OCI-LY7 (cell line): ENCODE measurements around the gene CDK18. TPM values are rescaled to one million over a fixed set of nuclear protein-coding genes. Genes with fewer than 3 reads are reported as not detected.

Experiments used
- BruUV-seq: library from RNA; stranded (reverse); fragments of 400-500 nt; replicated peaks from 2 replicates; lab custom pipeline; 2021; lab: Mats Ljungman, UMichigan
- CTCF ChIA-PET: fragments of 300-600 bp; sonication (Branson Sonifier 250); formaldehyde crosslinking; loops from one replicate; lab custom pipeline; 2022; ENCODE audit warnings: antibody characterized with exemption; ENCODE audit not compliant: unreplicated experiment; lab: Charles Lee
- POLR2A ChIA-PET: fragments of 300-600 bp; sonication (Branson Sonifier 250); formaldehyde crosslinking; loops from one replicate; lab custom pipeline; 2022; ENCODE audit warnings: antibody characterized with exemption; lab: Charles Lee
- DNase-seq: peaks from one replicate; pipeline ENCODE4 v3.0.0-alpha.2; 2015; ENCODE audit warnings: low spot score
- H2AFZ ChIP-seq: fragments of 200-600 bp; sonication (generic), shearing (Covaris generic); 2 replicates; pipeline ENCODE4 v1.6.1; 2014; ENCODE audit warnings: mild to moderate bottlenecking, antibody characterized with exemption, low read length, moderate library complexity
- H3K27ac ChIP-seq: fragments of 200-600 bp; sonication (generic); 2 replicates; pipeline ENCODE4 v1.5.1; 2014; ENCODE audit warnings: mixed run types, low read depth, mild to moderate bottlenecking, moderate library complexity, low read length, inconsistent platforms; ENCODE audit not compliant: poor library complexity, severe bottlenecking
- H3K36me3 ChIP-seq: fragments of 200-600 bp; sonication (generic); 2 replicates; pipeline ENCODE4 v1.6.1; 2014; ENCODE audit warnings: mild to moderate bottlenecking, antibody characterized with exemption, low read length, moderate library complexity, mixed read lengths; ENCODE audit not compliant: insufficient read depth
- H3K4me1 ChIP-seq: fragments of 200-600 bp; sonication (generic); 2 replicates; pipeline ENCODE4 v1.5.1; 2014; ENCODE audit warnings: mild to moderate bottlenecking, low read length; ENCODE audit not compliant: insufficient read depth, poor library complexity, severe bottlenecking
- H3K4me2 ChIP-seq: fragments of 200-600 bp; sonication (generic); 2 replicates; pipeline ENCODE4 v1.6.1; 2014; ENCODE audit warnings: mild to moderate bottlenecking, low read length
- H3K4me3 ChIP-seq: fragments of 200-600 bp; sonication (generic); 2 replicates; pipeline ENCODE4 v1.5.1; 2014; ENCODE audit warnings: mild to moderate bottlenecking, low read depth, low read length; ENCODE audit not compliant: poor library complexity, severe bottlenecking
- H3K79me2 ChIP-seq: fragments of 200-600 bp; sonication (generic); 2 replicates; pipeline ENCODE4 v1.6.1; 2016; ENCODE audit warnings: low read depth, mild to moderate bottlenecking, low read length, moderate library complexity, mixed read lengths; ENCODE audit not compliant: insufficient read depth
- H3K9me2 ChIP-seq: fragments of 200-600 bp; sonication (generic); 2 replicates; pipeline ENCODE4 v1.6.1; 2016; ENCODE audit warnings: mild to moderate bottlenecking, low read length, mixed read lengths; ENCODE audit not compliant: insufficient read depth
- H3K9me3 ChIP-seq: fragments of 200-600 bp; sonication (generic); 2 replicates; pipeline ENCODE4 v1.6.1; 2014; ENCODE audit warnings: mild to moderate bottlenecking, mixed run types, low read length, mixed read lengths
- H4K20me1 ChIP-seq: fragments of 200-600 bp; sonication (generic); 2 replicates; pipeline ENCODE4 v1.6.1; 2014; ENCODE audit warnings: mild to moderate bottlenecking, antibody characterized with exemption, low read length, moderate library complexity, mixed read lengths; ENCODE audit not compliant: insufficient read depth
- CTCF ChIP-seq: fragments of 200-600 bp; sonication (generic); conservative IDR thresholded peaks from 2 replicates; pipeline ENCODE4 v1.5.1; 2014; ENCODE audit warnings: mild to moderate bottlenecking, antibody characterized with exemption, low read length, moderate library complexity, mixed read lengths
- EZH2phosphoT487 ChIP-seq: fragments of 200-600 bp; sonication (generic); IDR thresholded peaks from 2 replicates; pipeline ENCODE4 v1.6.1; 2018; ENCODE audit warnings: low read depth, borderline replicate concordance, mild to moderate bottlenecking, mixed run types, antibody characterized with exemption, low read length, moderate library complexity, mixed read lengths
- intact Hi-C: fragments of 100-400 bp; cut with micrococcal nuclease; formaldehyde crosslinking; loops from one replicate; pipeline ENCODE4 v1.10.0; 2022; ENCODE audit not compliant: unreplicated experiment
- total RNA-seq, 2 experiments: library from RNA; depleted of rRNA in 1 of 2; stranded (reverse); fragments of >200 nt in 1 of 2; shearing (Covaris generic) in 1 of 2; gene quantifications; 2 replicates each; pipeline ENCODE4 v1.2.3, GENCODE V29; 2014 to 2022

The CDK18 gene
- total RNA-seq, 2 experiments from 2014 or later = 10.1 to 21.2 TPM

- POLR2A ChIA-PET = interaction anchor here (1.2 kb wide), 1 partner anchor 100 kb away, joined by 3 read pairs; the partner anchor contains the start of gene ELK4
- Histone ChIP-seq H4K20me1 (no peaks in the 10 kb centered on the region), H3K9me3 (no peaks in the 10 kb centered on the region), H3K4me2 (no peak overlapping the region), H3K4me1 (peaks cover 5% of the 10 kb centered on the region), H3K27ac (no peak overlapping the region), H3K79me2 (no peaks in the 10 kb centered on the region), H3K9me2 (no peaks in the 10 kb centered on the region), H3K36me3 (no peaks in the 10 kb centered on the region), H2AFZ (no peak overlapping the region), H3K4me3 (no peak overlapping the region)
- CTCF ChIA-PET = interaction anchor here (0.6 kb wide), 1 partner anchor 147 kb away, joined by 8 read pairs; no protein-coding TSS in a partner anchor
- DNase-seq = no peak
- no peak for TF ChIP-seq CTCF
- TF ChIP-seq EZH2phosphoT487 = no peak
- intact Hi-C loops = no loop called here
- BruUV-seq = no TSS peak
Measured at GRCh38 chr1:205532026-205532898, 27.8 kb downstream of the CDK18 start.

GRCh38 chr1:205532996-205533735 lies 28.7 kb downstream of the CDK18 start:
- no TSS peak for BruUV-seq
- CTCF ChIA-PET = interaction anchor here (0.6 kb wide), 1 partner anchor 148 kb away, joined by 8 read pairs; no protein-coding TSS in a partner anchor
- H3K4me1 ChIP-seq = peaks cover 5% of the 10 kb centered on the region

More at GRCh38 chr1:205532996-205533735, 28.7 kb downstream of the CDK18 start:
- no peak overlapping the region for H2AFZ ChIP-seq
- TF ChIP-seq EZH2phosphoT487 (no peak), CTCF (no peak)
- DNase-seq = no peak
- no peaks in the 10 kb centered on the region for H3K9me2 ChIP-seq
- H3K9me3 ChIP-seq = no peaks in the 10 kb centered on the region
- POLR2A ChIA-PET = no interaction called here
- H3K27ac ChIP-seq = no peak overlapping the region
- no peak overlapping the region for H3K4me3 ChIP-seq
- H3K36me3 ChIP-seq = no peaks in the 10 kb centered on the region
- intact Hi-C loops = no loop called here
- no peak overlapping the region for H3K4me2 ChIP-seq
- H4K20me1 ChIP-seq = no peaks in the 10 kb centered on the region
- no peaks in the 10 kb centered on the region for H3K79me2 ChIP-seq
